ENCODE results near the gene ACKR2.

The ACKR2 gene

DNA sequence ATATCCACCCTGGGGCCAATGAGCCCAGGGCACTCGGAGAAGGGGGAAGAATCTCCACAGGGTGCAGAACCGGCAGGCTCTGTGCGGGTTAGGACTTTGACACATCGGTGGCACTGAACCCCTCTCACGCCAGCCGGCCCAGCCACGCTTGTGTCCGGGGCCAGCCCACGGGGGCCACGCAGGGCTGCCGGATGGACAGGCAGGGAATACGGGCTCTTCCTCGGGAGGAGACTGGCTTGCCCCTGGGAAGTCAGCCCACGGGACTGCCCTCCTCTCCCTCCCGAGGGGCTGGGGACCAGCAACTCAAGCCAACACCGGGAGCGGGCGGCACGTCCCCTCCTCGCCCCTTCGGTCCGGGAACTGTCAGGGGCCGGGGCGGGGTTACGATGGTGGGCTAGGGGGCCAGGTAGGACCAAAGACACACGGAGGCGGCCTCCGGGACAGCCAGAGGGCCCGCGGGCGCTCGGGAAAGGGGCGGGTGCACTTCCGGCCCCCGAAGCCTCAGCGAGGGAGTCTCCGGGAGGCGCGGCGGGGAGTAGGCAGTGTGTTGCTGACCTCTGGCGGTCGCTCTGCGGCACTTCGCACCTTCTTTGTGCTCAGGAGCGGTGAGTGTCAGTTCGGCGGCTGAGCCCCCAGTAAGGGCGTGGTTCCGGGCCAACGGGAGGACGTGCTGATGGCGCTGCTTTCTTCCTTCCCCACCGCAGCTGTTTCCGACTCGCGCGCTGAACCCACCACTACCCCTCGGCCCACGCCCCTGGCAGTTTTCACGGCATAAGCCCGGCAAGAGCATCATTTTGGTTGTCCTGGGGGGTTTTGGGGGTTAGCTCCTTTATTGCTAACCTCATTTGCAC, 71.6 kb downstream of the ACKR2 start (continued):
- TF ChIP-seq, protein P1, sequence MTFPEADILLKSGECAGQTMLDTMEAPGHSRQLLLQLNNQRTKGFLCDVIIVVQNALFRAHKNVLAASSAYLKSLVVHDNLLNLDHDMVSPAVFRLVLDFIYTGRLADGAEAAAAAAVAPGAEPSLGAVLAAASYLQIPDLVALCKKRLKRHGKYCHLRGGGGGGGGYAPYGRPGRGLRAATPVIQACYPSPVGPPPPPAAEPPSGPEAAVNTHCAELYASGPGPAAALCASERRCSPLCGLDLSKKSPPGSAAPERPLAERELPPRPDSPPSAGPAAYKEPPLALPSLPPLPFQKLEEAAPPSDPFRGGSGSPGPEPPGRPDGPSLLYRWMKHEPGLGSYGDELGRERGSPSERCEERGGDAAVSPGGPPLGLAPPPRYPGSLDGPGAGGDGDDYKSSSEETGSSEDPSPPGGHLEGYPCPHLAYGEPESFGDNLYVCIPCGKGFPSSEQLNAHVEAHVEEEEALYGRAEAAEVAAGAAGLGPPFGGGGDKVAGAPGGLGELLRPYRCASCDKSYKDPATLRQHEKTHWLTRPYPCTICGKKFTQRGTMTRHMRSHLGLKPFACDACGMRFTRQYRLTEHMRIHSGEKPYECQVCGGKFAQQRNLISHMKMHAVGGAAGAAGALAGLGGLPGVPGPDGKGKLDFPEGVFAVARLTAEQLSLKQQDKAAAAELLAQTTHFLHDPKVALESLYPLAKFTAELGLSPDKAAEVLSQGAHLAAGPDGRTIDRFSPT (tag by site-specific recombination; IDR thresholded peaks at IDR 0.05): no peak
- TF ChIP-seq ZSCAN23 (tag by site-specific recombination; IDR thresholded peaks at IDR 0.05) (no peak), KLF10 (tag by site-specific recombination; IDR thresholded peaks at IDR 0.05) (peak; percentile 40; the same call in 1 of the 2 replicates), ZNF792 (tag by site-specific recombination; IDR thresholded peaks at IDR 0.05) (no peak), ZNF366 (tag by site-specific recombination; conservative IDR thresholded peaks at IDR 0.05) (peak; percentile 20; the same call in 1 of the 2 replicates), ZNF791 (tag by site-specific recombination; IDR thresholded peaks at IDR 0.05) (no peak), ZNF830 (tag by site-specific recombination; IDR thresholded peaks at IDR 0.05; ENCODE audit: low read depth) (no peak), ZNF580 (tag by site-specific recombination; IDR thresholded peaks at IDR 0.05) (no peak), ZNF146 (tag by site-specific recombination; IDR thresholded peaks at IDR 0.05) (no peak), ZNF354C (tag by site-specific recombination; IDR thresholded peaks at IDR 0.05; ENCODE audit: borderline replicate concordance, low read depth) (no peak), GFI1B (tag by site-specific recombination; IDR thresholded peaks at IDR 0.05) (no peak), PRDM1 (tag by site-specific recombination; IDR thresholded peaks at IDR 0.05) (no peak), ZBTB10 (tag by site-specific recombination; IDR thresholded peaks at IDR 0.05) (no peak; the same call in 1 of the 2 replicates), TRIM28 (IDR thresholded peaks at IDR 0.05; ENCODE audit: borderline replicate concordance, low read length) (no peak), ZNF174 (tag by site-specific recombination; IDR thresholded peaks at IDR 0.05) (no peak), AEBP2 (tag by site-specific recombination; IDR thresholded peaks at IDR 0.05; ENCODE audit: borderline replicate concordance) (no peak), ZSCAN16 (tag by site-specific recombination; IDR thresholded peaks at IDR 0.05) (no peak), ZNF610 (tag by site-specific recombination; IDR thresholded peaks at IDR 0.05; ENCODE audit: borderline replicate concordance) (no peak), ZNF521 (tag by site-specific recombination; IDR thresholded peaks at IDR 0.05) (no peak), ZNF175 (tag by site-specific recombination; IDR thresholded peaks at IDR 0.05) (no peak), ZFP3 (tag by site-specific recombination; IDR thresholded peaks at IDR 0.05; ENCODE audit: low read depth) (no peak), KLF8 (tag by site-specific recombination; IDR thresholded peaks at IDR 0.05) (peak; percentile 65), ZNF529 (tag by site-specific recombination; IDR thresholded peaks at IDR 0.05; ENCODE audit: insufficient replicate concordance) (no peak), MEIS1 (CRISPR knock-in tag; IDR thresholded peaks at IDR 0.05; ENCODE audit: borderline replicate concordance) (no peak), TCF7L2 (IDR thresholded peaks at IDR 0.05; ENCODE audit: borderline replicate concordance, low read depth, low read length) (no peak), SCRT2 (tag by site-specific recombination; IDR thresholded peaks at IDR 0.05) (no peak)
- TF ChIP-seq, protein P2, sequence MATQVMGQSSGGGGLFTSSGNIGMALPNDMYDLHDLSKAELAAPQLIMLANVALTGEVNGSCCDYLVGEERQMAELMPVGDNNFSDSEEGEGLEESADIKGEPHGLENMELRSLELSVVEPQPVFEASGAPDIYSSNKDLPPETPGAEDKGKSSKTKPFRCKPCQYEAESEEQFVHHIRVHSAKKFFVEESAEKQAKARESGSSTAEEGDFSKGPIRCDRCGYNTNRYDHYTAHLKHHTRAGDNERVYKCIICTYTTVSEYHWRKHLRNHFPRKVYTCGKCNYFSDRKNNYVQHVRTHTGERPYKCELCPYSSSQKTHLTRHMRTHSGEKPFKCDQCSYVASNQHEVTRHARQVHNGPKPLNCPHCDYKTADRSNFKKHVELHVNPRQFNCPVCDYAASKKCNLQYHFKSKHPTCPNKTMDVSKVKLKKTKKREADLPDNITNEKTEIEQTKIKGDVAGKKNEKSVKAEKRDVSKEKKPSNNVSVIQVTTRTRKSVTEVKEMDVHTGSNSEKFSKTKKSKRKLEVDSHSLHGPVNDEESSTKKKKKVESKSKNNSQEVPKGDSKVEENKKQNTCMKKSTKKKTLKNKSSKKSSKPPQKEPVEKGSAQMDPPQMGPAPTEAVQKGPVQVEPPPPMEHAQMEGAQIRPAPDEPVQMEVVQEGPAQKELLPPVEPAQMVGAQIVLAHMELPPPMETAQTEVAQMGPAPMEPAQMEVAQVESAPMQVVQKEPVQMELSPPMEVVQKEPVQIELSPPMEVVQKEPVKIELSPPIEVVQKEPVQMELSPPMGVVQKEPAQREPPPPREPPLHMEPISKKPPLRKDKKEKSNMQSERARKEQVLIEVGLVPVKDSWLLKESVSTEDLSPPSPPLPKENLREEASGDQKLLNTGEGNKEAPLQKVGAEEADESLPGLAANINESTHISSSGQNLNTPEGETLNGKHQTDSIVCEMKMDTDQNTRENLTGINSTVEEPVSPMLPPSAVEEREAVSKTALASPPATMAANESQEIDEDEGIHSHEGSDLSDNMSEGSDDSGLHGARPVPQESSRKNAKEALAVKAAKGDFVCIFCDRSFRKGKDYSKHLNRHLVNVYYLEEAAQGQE (tag by site-specific recombination; IDR thresholded peaks at IDR 0.05): no peak
- TF ChIP-seq, protein P3, sequence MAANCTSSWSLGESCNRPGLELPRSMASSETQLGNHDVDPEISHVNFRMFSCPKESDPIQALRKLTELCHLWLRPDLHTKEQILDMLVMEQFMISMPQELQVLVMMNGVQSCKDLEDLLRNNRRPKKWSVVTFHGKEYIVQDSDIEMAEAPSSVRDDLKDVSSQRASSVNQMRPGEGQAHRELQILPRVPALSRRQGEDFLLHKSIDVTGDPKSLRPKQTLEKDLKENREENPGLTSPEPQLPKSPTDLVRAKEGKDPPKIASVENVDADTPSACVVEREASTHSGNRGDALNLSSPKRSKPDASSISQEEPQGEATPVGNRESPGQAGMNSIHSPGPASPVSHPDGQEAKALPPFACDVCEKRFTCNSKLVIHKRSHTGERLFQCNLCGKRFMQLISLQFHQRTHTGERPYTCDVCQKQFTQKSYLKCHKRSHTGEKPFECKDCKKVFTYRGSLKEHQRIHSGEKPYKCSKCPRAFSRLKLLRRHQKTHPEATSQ (tag by site-specific recombination; IDR thresholded peaks at IDR 0.05): no peak

All from HEK293 (cell line).